Osteocyte (in vitro differentiated cells): Measurements from ENCODE around the gene SPATA4. TPM values are rescaled to one million over a fixed set of nuclear protein-coding genes. Genes with fewer than 3 reads are reported as not detected.

Experiments used
- DNase-seq: peaks from one replicate; pipeline ENCODE4 v3.0.0; 2021; ENCODE audit warnings: mixed read lengths; ENCODE audit not compliant: unreplicated experiment; ENCODE audit errors: extremely low spot score
- H3K27ac Mint-ChIP-seq: one replicate; pipeline ENCODE4 v1.8.0; 2021; ENCODE audit warnings: mild to moderate bottlenecking, mixed read lengths; ENCODE audit not compliant: unreplicated experiment
- H3K27me3 Mint-ChIP-seq: one replicate; pipeline ENCODE4 v1.8.0; 2021; ENCODE audit warnings: mixed read lengths; ENCODE audit not compliant: unreplicated experiment
- H3K36me3 Mint-ChIP-seq: one replicate; pipeline ENCODE4 v1.8.0; 2021; ENCODE audit warnings: mixed read lengths; ENCODE audit not compliant: unreplicated experiment
- H3K4me1 Mint-ChIP-seq: one replicate; pipeline ENCODE4 v1.8.0; 2021; ENCODE audit warnings: mixed read lengths; ENCODE audit not compliant: unreplicated experiment
- H3K4me3 Mint-ChIP-seq: one replicate; pipeline ENCODE4 v1.8.0; 2021; ENCODE audit warnings: mild to moderate bottlenecking, moderate library complexity, mixed read lengths; ENCODE audit not compliant: unreplicated experiment
- H3K9me3 Mint-ChIP-seq: one replicate; pipeline ENCODE4 v1.8.0; 2021; ENCODE audit warnings: mixed read lengths; ENCODE audit not compliant: unreplicated experiment
- CTCF ChIP-seq: fragments of 200-600 bp; sonication (generic); IDR thresholded peaks from 2 replicates; pipeline ENCODE4 v1.5.0; 2021; ENCODE audit warnings: antibody characterized with exemption, mild to moderate bottlenecking, moderate library complexity
- total RNA-seq: library from RNA; stranded (reverse); gene quantifications from 2 replicates; pipeline ENCODE4 v1.2.1, GENCODE V29; 2021

The SPATA4 gene
- total RNA-seq, 1 donor from 2014 or later = not detected

- no peak overlapping the region for H3K4me3 Mint-ChIP-seq
These were observed 14.2 kb upstream of the SPATA4 start for GRCh38 chr4:176209535-176209934.

DNA sequence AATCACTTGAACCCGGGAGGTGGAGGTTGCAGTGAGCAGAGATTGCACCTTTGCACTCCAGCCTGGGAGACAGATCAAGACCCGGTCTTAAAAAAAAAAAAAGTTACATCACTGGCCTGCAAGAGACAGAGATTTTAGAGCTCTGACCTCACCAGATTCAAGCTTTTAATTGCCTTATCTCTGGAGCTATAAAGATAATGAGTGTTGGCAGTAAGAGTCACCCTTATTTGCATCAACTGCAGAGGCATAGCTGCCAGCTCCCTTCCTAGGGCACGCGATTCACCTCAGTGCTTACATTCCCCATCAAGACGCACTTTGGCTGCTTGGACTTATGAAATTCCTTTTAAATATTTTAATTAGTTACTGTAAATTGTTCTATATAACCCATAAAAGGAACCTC lies 12.5 kb upstream of the SPATA4 start:
- Mint-ChIP-seq H3K4me3 (no peak overlapping the region), H3K36me3 (no peaks in the 10 kb centered on the region), H3K9me3 (peaks cover 6% of the 10 kb centered on the region), H3K27ac (no peak overlapping the region), H3K27me3 (peaks cover 4% of the 10 kb centered on the region), H3K4me1 (no peaks in the 10 kb centered on the region)
- DNase-seq = no peak
- no peak for TF ChIP-seq CTCF

More at GRCh38 chr4:176209535-176209934, 14.2 kb upstream of the SPATA4 start:
- Mint-ChIP-seq H3K4me1 (no peaks in the 10 kb centered on the region), H3K9me3 (peaks cover 7% of the 10 kb centered on the region), H3K36me3 (no peaks in the 10 kb centered on the region), H3K27ac (no peak overlapping the region), H3K27me3 (peaks cover 4% of the 10 kb centered on the region)
- DNase-seq = no peak
- TF ChIP-seq CTCF = no peak

DNA sequence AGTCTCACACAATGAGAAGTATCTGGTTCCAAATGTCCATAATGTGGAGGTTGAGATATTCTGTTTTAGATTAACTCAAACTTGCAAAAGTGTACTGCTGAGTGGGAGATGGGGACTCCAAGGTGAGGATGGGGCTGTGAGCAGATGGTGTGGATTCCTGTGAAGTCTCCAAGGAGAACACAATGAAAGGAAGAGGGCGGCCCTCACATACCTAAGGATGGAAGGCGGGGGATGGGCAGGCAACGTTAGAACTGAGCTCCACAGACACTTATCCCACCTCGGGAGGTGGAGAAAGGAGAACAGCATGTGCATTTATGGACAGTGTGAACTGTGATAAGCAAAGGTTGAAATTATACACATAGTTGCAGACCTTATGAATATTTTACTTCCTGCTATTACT lies 9.9 kb upstream of the SPATA4 start:
- H3K36me3 Mint-ChIP-seq = no peaks in the 10 kb centered on the region
- no peak for TF ChIP-seq CTCF
- H3K9me3 Mint-ChIP-seq = no peaks in the 10 kb centered on the region
- no peak for DNase-seq
- peaks cover 4% of the 10 kb centered on the region for H3K27me3 Mint-ChIP-seq
- no peak overlapping the region for H3K27ac Mint-ChIP-seq
- H3K4me1 Mint-ChIP-seq = no peaks in the 10 kb centered on the region
- H3K4me3 Mint-ChIP-seq = no peak overlapping the region

DNA sequence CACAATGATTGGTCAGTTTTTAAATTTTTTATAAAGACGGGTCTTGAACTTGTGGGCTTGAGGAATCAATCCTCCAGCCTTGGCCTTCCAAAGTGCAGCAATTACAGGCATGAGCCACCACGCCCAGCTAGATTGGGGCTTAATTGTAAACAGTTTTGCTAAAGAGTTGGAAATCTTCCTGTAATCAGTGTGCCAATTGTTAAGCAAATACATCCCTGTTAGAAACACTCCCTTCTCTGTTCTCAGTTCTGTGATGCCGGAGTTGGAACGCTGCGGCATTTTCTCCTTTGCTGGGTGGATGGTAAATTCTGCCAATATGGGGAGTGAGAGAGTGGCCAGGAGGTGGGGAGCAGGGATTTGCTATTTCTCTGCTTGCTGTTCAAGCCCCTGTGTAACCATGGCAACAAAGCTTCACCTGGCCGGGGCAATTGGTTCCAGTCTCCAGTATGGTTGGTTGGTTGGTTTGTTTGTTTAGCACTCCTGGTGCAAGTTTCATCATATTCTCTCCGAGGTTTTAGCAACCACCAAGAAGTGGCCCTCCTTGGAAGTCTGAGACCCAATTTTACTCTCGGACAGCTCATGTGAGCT lies 3.0 kb upstream of the SPATA4 start:
- no peak for TF ChIP-seq CTCF
- DNase-seq = no peak
- H3K27me3 Mint-ChIP-seq = no peaks in the 10 kb centered on the region
- H3K27ac Mint-ChIP-seq = no peak overlapping the region
- H3K9me3 Mint-ChIP-seq = no peaks in the 10 kb centered on the region
- no peaks in the 10 kb centered on the region for H3K36me3 Mint-ChIP-seq
- peaks cover 9% of the 10 kb centered on the region for H3K4me1 Mint-ChIP-seq
- no peak overlapping the region for H3K4me3 Mint-ChIP-seq

DNA sequence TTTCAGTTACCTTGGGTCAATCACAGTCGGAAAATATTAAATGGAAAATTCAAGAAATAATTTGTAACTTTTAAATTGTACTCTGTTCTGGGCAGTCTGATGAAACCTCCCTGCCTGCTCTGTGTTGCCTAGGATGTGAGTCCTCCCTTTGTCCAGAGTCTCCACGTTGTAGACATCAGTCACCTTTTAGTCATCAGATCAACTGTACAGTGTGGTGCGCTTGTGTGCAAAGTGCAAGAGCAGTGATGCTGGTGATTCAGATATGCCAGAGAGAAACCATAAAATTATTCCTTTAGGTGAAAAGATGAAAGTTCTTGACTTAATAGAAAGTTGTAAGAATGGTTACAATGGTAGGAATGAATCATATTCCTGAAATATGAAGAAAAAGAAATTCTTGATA lies 1.4 kb downstream of the SPATA4 start:
- no peak for DNase-seq
- no peaks in the 10 kb centered on the region for H3K9me3 Mint-ChIP-seq
- H3K27ac Mint-ChIP-seq = no peak overlapping the region
- no peak for TF ChIP-seq CTCF
- H3K36me3 Mint-ChIP-seq = no peaks in the 10 kb centered on the region
- peaks cover 9% of the 10 kb centered on the region for H3K4me1 Mint-ChIP-seq
- H3K4me3 Mint-ChIP-seq = no peak overlapping the region
- H3K27me3 Mint-ChIP-seq = no peaks in the 10 kb centered on the region
